Keratinocyte (primary cell): Measurements from ENCODE around the gene ATP5F1B. TPM values are rescaled to one million over a fixed set of nuclear protein-coding genes. Genes with fewer than 3 reads are reported as not detected.
A peak's percentile ranks its signal among the peaks of the same experiment; 100 is the strongest.

ENCODE experiments used
- DNase-seq: peaks from one replicate; pipeline ENCODE4 v3.0.0-alpha.2; 2011; ENCODE audit warnings: low read depth, missing footprints, low spot score
- FAIRE-seq: peaks from 2 replicates; lab custom pipeline; 2011; peaks lifted over from hg19 to GRCh38; lab: Jason Lieb, UNC
- H2AFZ ChIP-seq: 2 replicates; pipeline ENCODE4 v1.6.0; 2012; ENCODE audit warnings: low read length, control low read depth, inconsistent platforms; ENCODE audit not compliant: control insufficient read depth
- H3K27ac ChIP-seq: 2 replicates; pipeline ENCODE4 v1.5.1; 2011; ENCODE audit warnings: low read length; ENCODE audit not compliant: control insufficient read depth, insufficient read depth
- H3K27me3 ChIP-seq: 3 replicates; pipeline ENCODE4 v1.6.0; 2011; ENCODE audit warnings: low read length; ENCODE audit not compliant: control insufficient read depth, insufficient read depth; ENCODE audit errors: extremely low read depth
- H3K36me3 ChIP-seq, 2 experiments: 2 replicates in 1 of 2; 3 replicates in 1 of 2; pipeline ENCODE4 v1.5.1; 2011; ENCODE audit warnings: low read length in 2 of 2, mild to moderate bottlenecking in 1 of 2; ENCODE audit not compliant: control insufficient read depth in 2 of 2, insufficient read depth in 2 of 2; ENCODE audit errors: extremely low read depth in 1 of 2
- H3K4me1 ChIP-seq: 3 replicates; pipeline ENCODE4 v1.5.1; 2011; ENCODE audit warnings: low read length; ENCODE audit not compliant: control insufficient read depth, insufficient read depth; ENCODE audit errors: extremely low read depth
- H3K4me2 ChIP-seq: 3 replicates; pipeline ENCODE4 v1.6.0; 2011; ENCODE audit warnings: low read depth, low read length; ENCODE audit not compliant: control insufficient read depth, insufficient read depth; ENCODE audit errors: extremely low read depth
- H3K4me3 ChIP-seq, 3 experiments: fragments of 200-600 bp in 1 of 3; sonication (generic) in 1 of 3; 2 replicates in 2 of 3; 3 replicates in 1 of 3; pipeline ENCODE4 v1.5.1; 2011 to 2016; ENCODE audit warnings: low read length in 3 of 3, mild to moderate bottlenecking in 3 of 3, control low read depth in 2 of 3, inconsistent platforms in 1 of 3, low read depth in 1 of 3, mixed read lengths in 1 of 3, mixed run types in 1 of 3, moderate library complexity in 1 of 3; ENCODE audit not compliant: control insufficient read depth in 2 of 3, insufficient read depth in 2 of 3; ENCODE audit errors: extremely low read depth in 1 of 3
- H3K79me2 ChIP-seq: 2 replicates; pipeline ENCODE4 v1.6.0; 2012; ENCODE audit warnings: low read length; ENCODE audit not compliant: control insufficient read depth, insufficient read depth
- H3K9ac ChIP-seq: 3 replicates; pipeline ENCODE4 v1.6.0; 2011; ENCODE audit warnings: low read length; ENCODE audit not compliant: control insufficient read depth, insufficient read depth; ENCODE audit errors: extremely low read depth
- H3K9me1 ChIP-seq: 3 replicates; pipeline ENCODE4 v1.6.0; 2011; ENCODE audit warnings: low read length; ENCODE audit not compliant: control insufficient read depth, insufficient read depth; ENCODE audit errors: extremely low read depth
- H3K9me3 ChIP-seq: 2 replicates; pipeline ENCODE4 v1.5.1; 2012; ENCODE audit warnings: low read depth, low read length; ENCODE audit not compliant: control insufficient read depth
- H4K20me1 ChIP-seq: 3 replicates; pipeline ENCODE4 v1.6.0; 2011; ENCODE audit warnings: low read length; ENCODE audit not compliant: control insufficient read depth, insufficient read depth; ENCODE audit errors: extremely low read depth
- CTCF ChIP-seq, 3 experiments: IDR thresholded peaks in 1 of 3; conservative IDR thresholded peaks in 1 of 3; optimal IDR thresholded peaks in 1 of 3; 2 replicates in 2 of 3; 3 replicates in 1 of 3; pipeline versions ENCODE3 to v1.5.1; 2011; ENCODE audit warnings: low read length in 3 of 3, mild to moderate bottlenecking in 3 of 3, moderate library complexity in 2 of 3, control low read depth in 1 of 3, inconsistent platforms in 1 of 3; ENCODE audit not compliant: insufficient read depth in 2 of 3; ENCODE audit errors: extremely low read depth in 1 of 3
- EZH2 ChIP-seq: IDR thresholded peaks from one replicate; pipeline ENCODE4 v1.6.1; 2012; ENCODE audit warnings: inconsistent platforms, mild to moderate bottlenecking, low read length, moderate library complexity
- dilution Hi-C: fragments of 300-500 bp; cut with MboI; formaldehyde crosslinking; loops from one replicate; pipeline ENCODE4 v1.7.0; 2020; ENCODE audit warnings: low sequenced_read_pairs; ENCODE audit not compliant: extremely low pct_ligation_motif_present
- polyA plus RNA-seq, 5 experiments: library from polyadenylated mRNA; depleted of rRNA in 3 of 5; stranded (reverse) in 3 of 5; stranded (forward) in 1 of 5; unstranded in 1 of 5; fragments of >200 nt; gene quantifications; 1 replicate in 1 of 5; 2 replicates in 3 of 5; 3 replicates in 1 of 5; pipeline versions ENCODE4 v1.2.1 to v1.2.3, GENCODE V29; 2011 to 2012; ENCODE audit warnings: missing spikeins in 2 of 5, low read depth in 1 of 5, low replicate concordance in 1 of 5

Gene ATP5F1B
- polyA plus RNA-seq, 1 donor (not counting 4 experiments of a cell fraction or from before 2014, with no cell fraction given), result 1,488 TPM

- H3K27ac ChIP-seq, result peak overlapping the region; percentile 98
- TF ChIP-seq EZH2 (no peak), CTCF (optimal IDR thresholded peaks at IDR 0.05 in 1 of 3, IDR thresholded peaks at IDR 0.05 in 1 of 3, conservative IDR thresholded peaks at IDR 0.05 in 1 of 3; ENCODE audit: extremely low read depth in 1 of 3, insufficient read depth in 2 of 3, low read length in 3 of 3) (no peak)
- peaks cover 20% of the 10 kb centered on the region for H3K4me1 ChIP-seq
- peak overlapping the region; percentile 93 for H2AFZ ChIP-seq
- H3K36me3 ChIP-seq, result peaks cover 0 to 4% of the 10 kb centered on the region in 2 experiments
- no peaks in the 10 kb centered on the region for H3K27me3 ChIP-seq
- H4K20me1 ChIP-seq, result peaks cover 8% of the 10 kb centered on the region
- peak overlapping the region; percentile 51 to 96 (median 84) for H3K4me3 ChIP-seq
- FAIRE-seq, result no peak
- no peaks in the 10 kb centered on the region for H3K9me1 ChIP-seq
- DNase-seq, result no peak
- H3K79me2 ChIP-seq, result peaks cover 41% of the 10 kb centered on the region
- dilution Hi-C loops, result no loop called here
- peak overlapping the region; percentile 94 for H3K9ac ChIP-seq
- H3K9me3 ChIP-seq, result no peaks in the 10 kb centered on the region
- peak overlapping the region; percentile 88 for H3K4me2 ChIP-seq
Measured at GRCh38 chr12:56688846-56689109, 43.0 kb upstream of the ATP5F1B start.

- TF ChIP-seq EZH2, result no peak
- no peak for TF ChIP-seq CTCF (optimal IDR thresholded peaks at IDR 0.05 in 1 of 3, IDR thresholded peaks at IDR 0.05 in 1 of 3, conservative IDR thresholded peaks at IDR 0.05 in 1 of 3; ENCODE audit: extremely low read depth in 1 of 3, insufficient read depth in 2 of 3, low read length in 3 of 3)
- Histone ChIP-seq H3K27ac (peak within 1 kb of the TSS; percentile 98), H3K27me3 (no peaks in the 10 kb centered on the region), H3K9me3 (no peaks in the 10 kb centered on the region), H3K4me1 (peaks cover 22% of the 10 kb centered on the region), H3K9me1 (no peaks in the 10 kb centered on the region), H3K36me3 (peaks cover 0 to 4% of the 10 kb centered on the region in 2 experiments), H3K9ac (peak within 1 kb of the TSS; percentile 97), H2AFZ (peak within 1 kb of the TSS; percentile 93), H3K79me2 (peaks cover 45% of the 10 kb centered on the region), H3K4me2 (peak within 1 kb of the TSS; percentile 90), H3K4me3 (peak within 1 kb of the TSS; percentile 93 to 99 (median 98)), H4K20me1 (peaks cover 8% of the 10 kb centered on the region)
- FAIRE-seq (no peak), DNase-seq (peak; percentile 82)
- dilution Hi-C loops, result no loop called here
Measured at GRCh38 chr12:56688129-56688845, 42.5 kb upstream of the ATP5F1B start, which contains the start of gene PTGES3. Gene PTGES3, minus strand, starts transcription at chr12:56688284. Its CDS starts 285 bp downstream, at chr12:56687999.
